BJ (cell line): ENCODE data around the gene XXYLT1. TPM values are rescaled to one million over a fixed set of nuclear protein-coding genes. Genes with fewer than 3 reads are reported as not detected.

Experiments
- CTCF ChIA-PET: fragments of 350-600 bp; formaldehyde crosslinking; extraction: SDS; loops from one replicate; lab custom pipeline; 2021; ENCODE audit warnings: antibody characterized with exemption, inconsistent platforms; lab: Yijun Ruan, JAX
- POLR2A ChIA-PET: fragments of 300-600 bp; sonication (Branson Sonifier 250); formaldehyde crosslinking; extraction: SDS; loops from one replicate; lab custom pipeline; 2021; ENCODE audit warnings: antibody characterized with exemption; lab: Charles Lee
- DNase-seq: peaks from one replicate; pipeline ENCODE4 v3.0.0-alpha.2; 2011; ENCODE audit warnings: low read depth
- H3K27me3 ChIP-seq: 2 replicates; pipeline ENCODE4 v1.6.0; 2011; ENCODE audit warnings: low read length; ENCODE audit not compliant: control insufficient read depth, insufficient read depth
- H3K36me3 ChIP-seq: 2 replicates; pipeline ENCODE4 v1.5.1; 2011; ENCODE audit warnings: low read length; ENCODE audit not compliant: control insufficient read depth, insufficient read depth
- H3K4me3 ChIP-seq: 2 replicates; pipeline ENCODE4 v1.5.1; 2011; ENCODE audit warnings: low read depth, mild to moderate bottlenecking, control low read depth, low read length
- CTCF ChIP-seq: IDR thresholded peaks from 2 replicates; pipeline ENCODE4 v1.5.1; 2011; ENCODE audit warnings: low read depth, mild to moderate bottlenecking, control low read depth, inconsistent platforms, low read length, moderate library complexity; ENCODE audit not compliant: insufficient read depth
- polyA plus RNA-seq: library from polyadenylated mRNA; depleted of rRNA; stranded (reverse); fragments of >200 nt; gene quantifications from 2 replicates; pipeline ENCODE4 v1.2.3, GENCODE V29; 2011

XXYLT1 gene
- polyA plus RNA-seq, 1 experiment = 33.5 TPM

- TF ChIP-seq CTCF = no peak
- POLR2A ChIA-PET = no interaction called here
- H3K27me3 ChIP-seq = no peaks in the 10 kb centered on the region
- H3K4me3 ChIP-seq = no peak overlapping the region
- H3K36me3 ChIP-seq = no peaks in the 10 kb centered on the region; the same call in none of the 2 replicates
- CTCF ChIA-PET = interaction anchor here (1.4 to 2.3 kb wide), 2 partner anchors 63 to 569 kb away, joined by 4 to 10 read pairs; no protein-coding TSS in a partner anchor
- DNase-seq = no peak
These were observed 19.5 kb downstream of the XXYLT1 start for GRCh38 chr3:195251336-195252065.

GRCh38 chr3:195250473-195251251 lies 20.3 kb downstream of the XXYLT1 start:
- ChIA-PET CTCF (interaction anchor here (1.0 to 2.3 kb wide), 4 partner anchors 63 to 578 kb away, joined by 3 to 10 read pairs (median 4); partner anchors contain the start of gene LSG1), POLR2A (no interaction called here)
- Histone ChIP-seq H3K4me3 (no peak overlapping the region), H3K36me3 (no peaks in the 10 kb centered on the region; the same call in none of the 2 replicates), H3K27me3 (no peaks in the 10 kb centered on the region)
- DNase-seq = no peak
- TF ChIP-seq CTCF = peak; percentile 49

GRCh38 chr3:195249858-195250464 lies 21.0 kb downstream of the XXYLT1 start:
- DNase-seq = no peak
- H3K4me3 ChIP-seq = no peak overlapping the region
- no peak for TF ChIP-seq CTCF
- ChIA-PET POLR2A (no interaction called here), CTCF (interaction anchor here (1.0 to 2.3 kb wide), 4 partner anchors 63 to 578 kb away, joined by 3 to 10 read pairs (median 4); partner anchors contain the start of gene LSG1)
- H3K36me3 ChIP-seq = no peaks in the 10 kb centered on the region; the same call in 1 of the 2 replicates
- H3K27me3 ChIP-seq = no peaks in the 10 kb centered on the region

GRCh38 chr3:195249057-195249770 lies 21.7 kb downstream of the XXYLT1 start:
- H3K4me3 ChIP-seq = no peak overlapping the region
- ChIA-PET CTCF (interaction anchor here (1.4 to 2.3 kb wide), 2 partner anchors 562 to 567 kb away, joined by 5 to 10 read pairs; no protein-coding TSS in a partner anchor), POLR2A (no interaction called here)
- no peak for DNase-seq
- TF ChIP-seq CTCF = no peak
- H3K36me3 ChIP-seq = no peaks in the 10 kb centered on the region; the same call in 1 of the 2 replicates
- no peaks in the 10 kb centered on the region for H3K27me3 ChIP-seq
